Measurements from ENCODE around the gene SLC48A1. TPM values are rescaled to one million over a fixed set of nuclear protein-coding genes. Genes with fewer than 3 reads are reported as not detected.
A peak's percentile ranks its signal among the peaks of the same experiment; 100 is the strongest.

SLC48A1 gene
- 20.0 TPM for total RNA-seq (2021; ENCODE audit: unreplicated experiment)
- polyA plus RNA-seq (2012): 12.2 and 15.7 TPM in 2 replicates
- Bru-seq, nascent RNA: percentile 60 among the genes with signal in this experiment
- BruChase-seq, experiment 1, labeled RNA remaining after a 6-hour chase: percentile 65 among the genes with signal in this experiment
- percentile 64 among the genes with signal in this experiment for BruChase-seq, experiment 2, labeled RNA remaining after a 2-hour chase
- long read RNA-seq, transcript SLC48A1-201 (3 exons, 3,010 nt): major isoform, 11 of 25 reads
- long read RNA-seq, partial matches to known transcripts: 0 of 25 reads
- long read RNA-seq, other reads (novel, unspliced or antisense): 14 of 25 reads

DNA sequence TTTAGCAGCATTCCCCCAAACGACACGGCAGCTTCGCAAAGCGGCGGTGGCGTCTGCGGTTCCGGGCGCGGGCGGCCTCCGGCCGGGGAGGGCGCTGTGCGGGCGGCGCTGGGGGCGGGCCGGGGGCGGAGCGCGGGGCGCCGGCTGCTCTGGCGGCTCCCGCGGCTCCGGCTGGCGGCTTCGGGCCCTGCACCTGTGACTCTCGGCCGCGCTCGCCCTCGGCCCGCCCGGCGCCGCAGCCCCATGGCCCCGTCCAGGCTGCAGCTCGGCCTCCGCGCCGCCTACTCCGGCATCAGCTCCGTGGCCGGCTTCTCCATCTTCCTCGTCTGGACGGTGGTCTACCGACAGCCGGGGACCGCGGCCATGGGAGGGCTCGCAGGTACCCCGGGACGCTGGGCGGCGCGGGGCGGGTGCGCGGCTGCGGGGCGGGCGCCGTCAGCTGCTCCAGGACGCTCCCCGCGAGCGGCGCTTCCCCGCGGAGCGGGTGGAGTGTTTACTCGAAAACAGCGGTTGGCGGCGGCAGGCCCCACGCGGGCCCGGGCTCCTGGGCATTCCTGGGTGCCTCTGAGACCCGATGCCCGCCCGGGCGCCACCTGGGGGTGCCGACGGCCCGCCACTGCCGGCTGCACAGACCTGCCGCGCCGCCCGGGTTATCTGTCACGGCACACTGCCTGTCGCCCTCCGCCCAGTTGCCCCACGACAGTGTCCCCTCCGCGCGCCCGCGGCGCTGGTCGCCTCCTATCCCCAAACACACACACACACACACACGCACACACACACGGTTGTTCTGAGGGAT, at the start of gene SLC48A1:
SLC48A1 (plus strand) TSS at position 177 of the 796 bp plus-strand sequence; CDS start at position 244, 67 bp downstream.
- H3K4me3 ChIP-seq (replicated peaks in 1 of 2; ENCODE audit: low read depth in 1 of 2, low read length in 2 of 2): peak within 1 kb of the TSS; percentile 71 to 91
- no peaks in the 10 kb centered on the region for H3K9me3 ChIP-seq (ENCODE audit: control insufficient read depth in 1 of 2, insufficient read depth in 1 of 2, low read depth in 1 of 2, low read length in 2 of 2)
- H4K20me1 ChIP-seq (ENCODE audit: insufficient read depth): no peaks in the 10 kb centered on the region
- no peaks in the 10 kb centered on the region for H3K27me3 ChIP-seq (ENCODE audit: insufficient read depth, low read length)
- intact Hi-C loops (cut with micrococcal nuclease): loop anchor here (10.0 kb wide), 1 partner anchor 738 kb away; no protein-coding TSS in a partner anchor
- POLR2A ChIA-PET: interaction anchor here (1.4 kb wide), 1 partner anchor 29 kb away, joined by 5 read pairs; no protein-coding TSS in a partner anchor
- H3K36me3 ChIP-seq (ENCODE audit: control insufficient read depth in 1 of 2, insufficient read depth in 2 of 2, low read length in 2 of 2): no peaks in the 10 kb centered on the region
- peaks cover 24% of the 10 kb centered on the region for H3K79me2 ChIP-seq (ENCODE audit: insufficient read depth, low read length)
- peak within 1 kb of the TSS; percentile 76 for H3K9ac ChIP-seq (ENCODE audit: low read length)
- no peak within 1 kb of the TSS for H2AFZ ChIP-seq (ENCODE audit: low read depth, low read length, poor library complexity, severe bottlenecking)
- peak within 1 kb of the TSS; percentile 99 for H3K4me2 ChIP-seq (ENCODE audit: low read length)
- DNase-seq (ENCODE audit: low read depth, low spot score) (no peak), ATAC-seq (peak; percentile 90)
- no TSS peak for BruUV-seq (replicated peaks)
- RAD21 ChIA-PET (ENCODE audit: low non-redundant PET in 1 of 2, low total read pairs in 2 of 2, uncharacterized antibody in 2 of 2, unreplicated experiment in 2 of 2): interaction anchor here (1.3 to 1.8 kb wide), 2 partner anchors 65 kb away, joined by 3 to 6 read pairs; no protein-coding TSS in a partner anchor
- no peaks in the 10 kb centered on the region for H3K9me2 ChIP-seq (ENCODE audit: insufficient read depth)
- CTCF ChIA-PET: interaction anchor here (1.0 to 4.5 kb wide), 5 partner anchors 15 to 67 kb away, joined by 3 to 25 read pairs (median 6); partner anchors contain the start of gene RAPGEF3
- H3K27ac ChIP-seq (ENCODE audit: low read depth, low read length): peak within 1 kb of the TSS; percentile 58; the same call in 1 of the 2 replicates
- peaks cover 29 to 62% of the 10 kb centered on the region in 2 experiments for H3K4me1 ChIP-seq (ENCODE audit: control insufficient read depth in 1 of 2, insufficient read depth in 2 of 2, low read length in 2 of 2)
- TF ChIP-seq POLR2A (IDR thresholded peaks at IDR 0.05; ENCODE audit: borderline replicate concordance, extremely low read depth, insufficient read depth, insufficient read length): peak; percentile 46
- TF ChIP-seq JUND (IDR thresholded peaks at IDR 0.05): no peak
- TF ChIP-seq REST (IDR thresholded peaks at IDR 0.05; ENCODE audit: low read depth): no peak
- peak; percentile 73 for TF ChIP-seq POLR2AphosphoS5 (IDR thresholded peaks at IDR 0.05; ENCODE audit: low read depth, low read length)
- TF ChIP-seq CEBPB (IDR thresholded peaks at IDR 0.05; ENCODE audit: low read depth): no peak
- peak; percentile 82; the same call in 1 of the 2 replicates for TF ChIP-seq ZFX (IDR thresholded peaks at IDR 0.05)
- TF ChIP-seq CTCF (IDR thresholded peaks at IDR 0.05 in 2 of 3, conservative IDR thresholded peaks at IDR 0.05 in 1 of 3; ENCODE audit: borderline replicate concordance in 1 of 3, insufficient read depth in 1 of 3, low read depth in 2 of 3, low read length in 2 of 3): peak in 2 of 3 experiments; percentile 22 to 40; a peak in 4 of 6 replicates
